A673 (cell line): ENCODE measurements around the gene KREMEN1. TPM values are rescaled to one million over a fixed set of nuclear protein-coding genes. Genes with fewer than 3 reads are reported as not detected.

Experiments
- BruUV-seq: library from RNA; stranded (reverse); fragments of 400-500 nt; replicated peaks from 2 replicates; lab custom pipeline; 2021; lab: Mats Ljungman, UMichigan
- CTCF ChIA-PET: fragments of 300-600 bp; sonication (Branson Sonifier 250); formaldehyde crosslinking; loops from one replicate; lab custom pipeline; 2022; ENCODE audit warnings: antibody characterized with exemption; lab: Charles Lee
- POLR2A ChIA-PET: fragments of 300-600 bp; sonication (Branson Sonifier 250); formaldehyde crosslinking; loops from one replicate; lab custom pipeline; 2022; ENCODE audit warnings: antibody characterized with exemption; ENCODE audit not compliant: low non-redundant PET; lab: Charles Lee
- DNase-seq: peaks from one replicate; pipeline ENCODE4 v3.0.0-alpha.2; 2015; ENCODE audit warnings: low spot score
- H3K27ac ChIP-seq: fragments of 200-600 bp; sonication (generic); 2 replicates; pipeline ENCODE4 v1.5.1; 2016; ENCODE audit warnings: mixed run types, low read depth, mild to moderate bottlenecking, mixed read lengths, antibody characterized with exemption, low read length; ENCODE audit not compliant: poor library complexity, severe bottlenecking
- H3K27me3 ChIP-seq: fragments of 200-600 bp; sonication (generic); replicated peaks from 2 replicates; pipeline ENCODE4 v1.6.1; 2017; ENCODE audit warnings: mixed run types, low read depth, mild to moderate bottlenecking, mixed read lengths, antibody characterized with exemption, low read length; ENCODE audit not compliant: insufficient read depth, poor library complexity
- H3K36me3 ChIP-seq: fragments of 200-600 bp; sonication (generic); 2 replicates; pipeline ENCODE4 v1.6.1; 2016; ENCODE audit warnings: mixed run types, mild to moderate bottlenecking, mixed read lengths, antibody characterized with exemption, low read length; ENCODE audit not compliant: insufficient read depth, poor library complexity, severe bottlenecking
- H3K4me1 ChIP-seq: fragments of 200-600 bp; sonication (generic); 2 replicates; pipeline ENCODE4 v1.6.1; 2017; ENCODE audit warnings: mixed run types, mild to moderate bottlenecking, mixed read lengths, antibody characterized with exemption, low read length; ENCODE audit not compliant: insufficient read depth, poor library complexity, severe bottlenecking
- H3K4me3 ChIP-seq: fragments of 200-600 bp; sonication (generic); 2 replicates; pipeline ENCODE4 v1.5.1; 2016; ENCODE audit warnings: low read depth, mixed run types, mild to moderate bottlenecking, mixed read lengths, low read length; ENCODE audit not compliant: poor library complexity, severe bottlenecking
- H3K9me3 ChIP-seq: fragments of 200-600 bp; sonication (generic); 2 replicates; pipeline ENCODE4 v1.6.1; 2016; ENCODE audit warnings: mixed run types, low read depth, mild to moderate bottlenecking, mixed read lengths, antibody characterized with exemption, low read length; ENCODE audit not compliant: poor library complexity, severe bottlenecking
- CTCF ChIP-seq: fragments of 300-800, 200-600 bp; sonication (generic); conservative IDR thresholded peaks from 2 replicates; pipeline ENCODE4 v1.5.1; 2017; ENCODE audit warnings: low read depth, mild to moderate bottlenecking, antibody characterized with exemption, low read length, moderate library complexity, mixed read lengths
- EZH2 ChIP-seq: fragments of 200-600 bp; sonication (generic); IDR thresholded peaks from 2 replicates; pipeline ENCODE4 v1.6.1; 2017; ENCODE audit warnings: borderline replicate concordance, low read depth, mild to moderate bottlenecking, mixed read lengths, antibody characterized with exemption, low read length; ENCODE audit not compliant: poor library complexity, severe bottlenecking
- intact Hi-C: fragments of 100-400 bp; cut with micrococcal nuclease; formaldehyde crosslinking; loops from one replicate; pipeline ENCODE4 v1.10.0; 2022; ENCODE audit not compliant: unreplicated experiment
- total RNA-seq: library from RNA; stranded (reverse); gene quantifications from 2 replicates; pipeline ENCODE4 v1.2.3, GENCODE V29; 2021

KREMEN1 gene
- total RNA-seq, 1 experiment from 2014 or later, result 4.2 TPM

- CTCF ChIA-PET, result no interaction called here
- Histone ChIP-seq H3K27me3 (no peaks in the 10 kb centered on the region), H3K4me3 (no peak overlapping the region), H3K36me3 (no peaks in the 10 kb centered on the region), H3K4me1 (no peaks in the 10 kb centered on the region), H3K9me3 (no peaks in the 10 kb centered on the region), H3K27ac (no peak overlapping the region)
- DNase-seq, result no peak
- POLR2A ChIA-PET, result no interaction called here
- intact Hi-C loops, result no loop called here
- BruUV-seq, result no TSS peak
- no peak for TF ChIP-seq CTCF
- no peak for TF ChIP-seq EZH2
These were observed 91.0 kb downstream of the KREMEN1 start for GRCh38 chr22:29163808-29164207.

GRCh38 chr22:29165321-29166060 is 92.7 kb downstream of the KREMEN1 start:
- TF ChIP-seq EZH2 (no peak), CTCF (no peak)
- CTCF ChIA-PET, result no interaction called here
- Histone ChIP-seq H3K27me3 (no peaks in the 10 kb centered on the region), H3K9me3 (no peaks in the 10 kb centered on the region), H3K36me3 (no peaks in the 10 kb centered on the region), H3K4me1 (no peaks in the 10 kb centered on the region), H3K4me3 (no peak overlapping the region), H3K27ac (no peak overlapping the region)
- no TSS peak for BruUV-seq
- intact Hi-C loops, result no loop called here
- POLR2A ChIA-PET, result no interaction called here
- DNase-seq, result no peak

- POLR2A ChIA-PET, result no interaction called here
- no peak overlapping the region for H3K27ac ChIP-seq
- no TSS peak for BruUV-seq
- H3K36me3 ChIP-seq, result no peaks in the 10 kb centered on the region
- H3K4me3 ChIP-seq, result no peak overlapping the region
- intact Hi-C loops, result no loop called here
- H3K4me1 ChIP-seq, result no peaks in the 10 kb centered on the region
- H3K27me3 ChIP-seq, result no peaks in the 10 kb centered on the region
- CTCF ChIA-PET, result interaction anchor here (0.9 kb wide), 1 partner anchor 12 kb away, joined by 3 read pairs; no protein-coding TSS in a partner anchor
- no peak for TF ChIP-seq EZH2
- no peak for TF ChIP-seq CTCF
- DNase-seq, result no peak
- no peaks in the 10 kb centered on the region for H3K9me3 ChIP-seq
These were observed 93.3 kb downstream of the KREMEN1 start for GRCh38 chr22:29166180-29166579.
